Peyer's patch (tissue), 4 donors: ENCODE measurements around the gene NDUFAF8.

Experiments used
- CTCF ChIP-seq, 6 experiments: fragments of 450-650 bp in 4 of 6; fragments of 200-600 bp in 2 of 6; sonication (generic) in 1 of 6; IDR thresholded peaks; one replicate each; pipeline ENCODE4 v1.5.1; 2017 to 2019; ENCODE audit warnings: antibody characterized with exemption in 6 of 6, mild to moderate bottlenecking in 3 of 6, moderate library complexity in 1 of 6
- POLR2A ChIP-seq, 2 donors: fragments of 450-650 bp; IDR thresholded peaks; one replicate each; pipeline ENCODE4 v1.5.1; 2017; ENCODE audit warnings: antibody characterized with exemption in 2 of 2, mild to moderate bottlenecking in 2 of 2, moderate library complexity in 2 of 2

- TF ChIP-seq CTCF (IDR thresholded peaks at IDR 0.05) (no peak), POLR2A (IDR thresholded peaks at IDR 0.05) (no peak)
Measured at GRCh38 chr17:81191646-81192045, 47.5 kb upstream of the NDUFAF8 start.
